ENCODE data around the gene GALM. TPM values are rescaled to one million over a fixed set of nuclear protein-coding genes. Genes with fewer than 3 reads are reported as not detected.
A peak's percentile ranks its signal among the peaks of the same experiment; 100 is the strongest.

GALM gene
- total RNA-seq, 5 donors from 2014 or later (not counting 1 experiment from before 2014, with no cell fraction given): 14.3 to 29.4 (median 17.3) TPM

DNA sequence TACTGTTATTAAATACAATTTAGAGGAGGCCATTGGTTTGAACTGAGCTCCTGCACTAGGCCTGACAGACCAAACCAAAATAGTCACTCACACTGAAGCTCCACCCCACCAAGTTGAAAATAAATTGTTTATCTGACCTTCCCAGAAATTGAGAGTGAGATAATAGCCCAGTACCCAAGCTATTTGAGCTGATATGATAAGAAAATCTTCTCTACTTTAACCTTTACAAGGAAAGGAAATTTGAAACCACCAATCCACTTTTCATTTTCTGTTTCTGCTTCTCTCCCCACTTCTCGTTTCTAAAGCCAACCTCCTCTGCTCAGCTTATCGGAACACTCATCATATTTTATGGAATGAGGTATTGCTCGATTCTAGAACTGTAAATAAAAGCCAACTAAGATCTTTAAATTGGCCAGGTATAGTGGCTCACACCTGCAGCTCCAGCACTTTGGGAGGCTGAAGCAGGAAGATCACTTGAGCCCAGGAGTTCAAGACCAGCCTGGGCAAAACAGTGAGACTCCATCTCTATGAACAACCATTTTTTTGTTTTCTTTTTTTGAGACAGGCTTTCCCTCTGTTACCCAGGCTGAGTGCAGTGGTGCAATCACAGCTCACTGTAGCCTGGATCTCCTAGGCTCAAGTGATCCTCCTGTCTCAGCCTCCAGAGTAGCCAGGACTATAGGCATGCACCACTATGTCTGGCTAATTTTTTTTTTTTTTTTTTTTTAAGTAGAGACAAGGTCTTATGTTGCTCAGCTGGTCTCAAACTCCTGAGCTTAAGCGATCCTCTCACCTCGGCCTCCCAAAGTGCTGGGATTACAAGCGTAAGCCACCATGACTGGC is 13.3 kb upstream of the GALM start:
- no peak overlapping the region for H3K4me3 ChIP-seq (ENCODE audit: control insufficient read depth in 1 of 2, extremely low read depth in 1 of 2, low read length in 1 of 2)

DNA sequence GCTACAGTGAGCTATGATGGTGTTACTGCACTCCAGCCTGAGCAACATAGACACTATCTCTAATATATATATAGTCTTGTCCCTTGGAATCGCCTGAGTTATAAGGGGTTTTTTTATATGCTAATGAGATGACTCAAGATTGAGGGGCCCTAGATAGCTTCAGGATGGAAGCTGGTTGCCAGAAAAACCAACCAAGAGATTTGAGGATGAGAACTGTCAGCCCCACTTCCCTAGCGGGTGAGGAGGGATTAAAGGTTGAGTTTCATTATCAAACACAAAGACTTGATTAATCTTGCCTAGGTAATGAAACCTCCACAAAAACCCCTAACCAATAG is 12.6 kb upstream of the GALM start:
- ATAC-seq (replicated peaks in 1 of 4) (peak in 1 of 4 experiments; percentile 27), DNase-seq (no peak)
- peaks cover 0 to 32% of the 10 kb centered on the region in 2 experiments for H3K4me1 ChIP-seq (ENCODE audit: control insufficient read depth in 1 of 2, extremely low read depth in 1 of 2, insufficient read depth in 2 of 2, low read length in 2 of 2)

More for the DNA sequence above, 13.3 kb upstream of the GALM start:
- Mint-ChIP-seq H3K9me3 (peaks cover 0 to 7% (median 0%) of the 10 kb centered on the region in 3 donors), H3K4me3 (peak overlapping the region in 1 of 3 donors; percentile 14), H3K27ac (peak overlapping the region; percentile 83 to 92), H3K4me1 (peaks cover 33 to 65% (median 36%) of the 10 kb centered on the region in 3 donors), H3K36me3 (no peaks in the 10 kb centered on the region), H3K27me3 (no peaks in the 10 kb centered on the region)
- Histone ChIP-seq H3K27ac (ENCODE audit: low read length) (peak overlapping the region; percentile 78), H3K9me3 (no peaks in the 10 kb centered on the region), H3K4me1 (ENCODE audit: control insufficient read depth in 1 of 2, extremely low read depth in 1 of 2, insufficient read depth in 2 of 2, low read length in 2 of 2) (peaks cover 0 to 39% of the 10 kb centered on the region in 2 experiments), H3K27me3 (replicated peaks in 1 of 2; ENCODE audit: control insufficient read depth in 2 of 2, extremely low read depth in 1 of 2, insufficient read depth in 2 of 2, low read length in 1 of 2) (no peaks in the 10 kb centered on the region), H3K36me3 (ENCODE audit: control insufficient read depth in 2 of 2, extremely low read depth in 1 of 2, insufficient read depth in 1 of 2, low read length in 1 of 2) (no peaks in the 10 kb centered on the region)
- no peak for DNase-seq
- ChIA-PET POLR2A (interaction anchor here (0.6 to 1.0 kb wide), 9 partner anchors 10 to 388 kb away, joined by 3 to 7 read pairs (median 3); no protein-coding TSS in a partner anchor), CTCF (interaction anchor here (0.6 to 1.5 kb wide), 9 partner anchors 10 to 1506 kb away, joined by 3 to 6 read pairs (median 4); no protein-coding TSS in a partner anchor)
- no peak for ATAC-seq (replicated peaks in 1 of 4)
- WGBS (ENCODE audit: insufficient coverage): no CpG with 5 or more reads among the region's 6 CpGs

DNA sequence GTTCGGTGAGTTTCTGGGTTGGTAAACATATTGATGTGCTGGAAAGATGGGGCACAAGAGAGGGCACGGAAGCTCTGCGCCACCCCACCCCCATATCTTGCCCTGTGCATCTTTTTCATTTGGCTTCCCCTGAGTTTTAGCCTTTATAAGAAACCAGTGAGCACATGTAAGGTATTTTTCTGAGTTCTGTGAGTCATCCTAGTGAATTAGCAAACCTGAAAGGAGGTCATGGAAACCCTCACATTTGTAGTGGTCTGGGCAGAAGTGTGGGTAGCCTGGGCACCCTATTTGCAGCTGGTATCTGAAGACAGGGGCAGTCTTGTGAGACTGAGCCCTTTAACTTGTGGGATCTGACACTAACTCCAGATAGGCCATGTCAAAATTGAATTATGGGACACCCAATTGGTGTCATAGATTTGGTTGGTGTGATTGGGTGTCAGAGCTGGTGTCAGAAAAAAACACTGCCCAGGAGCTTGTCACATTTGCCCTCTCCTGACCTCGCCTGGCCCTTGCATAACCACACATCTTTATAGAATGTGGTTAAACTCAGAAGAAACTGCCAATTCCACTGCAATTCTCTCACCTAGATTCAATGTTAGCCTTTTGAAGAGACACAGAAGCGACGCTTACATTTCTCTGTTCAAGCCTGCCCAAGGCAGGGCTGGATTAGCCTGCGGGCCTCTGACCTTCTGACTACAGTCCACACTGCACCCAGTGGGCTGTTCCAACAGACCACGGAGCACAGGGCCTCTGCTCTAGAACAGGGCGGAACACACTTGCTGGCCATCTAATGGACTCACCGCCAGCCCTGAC is 12.0 kb upstream of the GALM start:
- H3K27me3 ChIP-seq (replicated peaks in 1 of 2; ENCODE audit: control insufficient read depth in 2 of 2, extremely low read depth in 1 of 2, insufficient read depth in 2 of 2, low read length in 1 of 2): no peaks in the 10 kb centered on the region
- peak overlapping the region; percentile 78 for H3K27ac ChIP-seq (ENCODE audit: low read length)
- POLR2A ChIA-PET: interaction anchor here (0.5 to 1.3 kb wide), 7 partner anchors 11 to 81 kb away, joined by 3 to 6 read pairs (median 3); partner anchors contain the start of gene GALM (in 1 of the 2)
- ATAC-seq (replicated peaks in 1 of 4) (peak; percentile 76 to 84 (median 80)), DNase-seq (peak in 20 of 35 experiments; percentile 17 to 68 (median 27))
- Mint-ChIP-seq H3K4me3 (peak overlapping the region in 2 of 3 donors; percentile 27 to 56), H3K36me3 (no peaks in the 10 kb centered on the region), H3K4me1 (peaks cover 23 to 55% (median 29%) of the 10 kb centered on the region in 3 donors), H3K27ac (peak overlapping the region; percentile 82 to 92), H3K9me3 (no peaks in the 10 kb centered on the region), H3K27me3 (no peaks in the 10 kb centered on the region)
- H3K9me3 ChIP-seq: no peaks in the 10 kb centered on the region
- CTCF ChIA-PET: interaction anchor here (0.6 to 1.2 kb wide), 4 partner anchors 11 to 73 kb away, joined by 3 to 5 read pairs (median 4); no protein-coding TSS in a partner anchor
- WGBS (ENCODE audit: insufficient coverage): 87% methylated on average over 5 of the region's 10 CpGs
- H3K36me3 ChIP-seq (ENCODE audit: control insufficient read depth in 2 of 2, extremely low read depth in 1 of 2, insufficient read depth in 1 of 2, low read length in 1 of 2): no peaks in the 10 kb centered on the region
- H3K4me3 ChIP-seq (ENCODE audit: control insufficient read depth in 1 of 2, extremely low read depth in 1 of 2, low read length in 1 of 2): no peak overlapping the region
- peaks cover 0 to 29% of the 10 kb centered on the region in 2 experiments for H3K4me1 ChIP-seq (ENCODE audit: control insufficient read depth in 1 of 2, extremely low read depth in 1 of 2, insufficient read depth in 2 of 2, low read length in 2 of 2)

More for the DNA sequence above, 12.6 kb upstream of the GALM start:
- peaks cover 26 to 58% (median 29%) of the 10 kb centered on the region in 3 donors for H3K4me1 Mint-ChIP-seq
- ChIA-PET POLR2A (interaction anchor here (0.5 to 1.3 kb wide), 7 partner anchors 12 to 81 kb away, joined by 3 to 6 read pairs (median 3); partner anchors contain the start of gene GALM (in 1 of the 2)), CTCF (interaction anchor here (0.6 to 1.5 kb wide), 6 partner anchors 11 to 1242 kb away, joined by 3 to 6 read pairs (median 4); no protein-coding TSS in a partner anchor)
- peak overlapping the region; percentile 9 to 56 (median 27) for H3K4me3 Mint-ChIP-seq
- Histone ChIP-seq H3K9me3 (no peaks in the 10 kb centered on the region), H3K27me3 (replicated peaks in 1 of 2; ENCODE audit: control insufficient read depth in 2 of 2, extremely low read depth in 1 of 2, insufficient read depth in 2 of 2, low read length in 1 of 2) (no peaks in the 10 kb centered on the region), H3K27ac (ENCODE audit: low read length) (peak overlapping the region; percentile 78), H3K36me3 (ENCODE audit: control insufficient read depth in 2 of 2, extremely low read depth in 1 of 2, insufficient read depth in 1 of 2, low read length in 1 of 2) (no peaks in the 10 kb centered on the region), H3K4me3 (ENCODE audit: control insufficient read depth in 1 of 2, extremely low read depth in 1 of 2, low read length in 1 of 2) (no peak overlapping the region)
- peak overlapping the region; percentile 82 to 92 for H3K27ac Mint-ChIP-seq
- H3K36me3 Mint-ChIP-seq: no peaks in the 10 kb centered on the region
- no peaks in the 10 kb centered on the region for H3K27me3 Mint-ChIP-seq
- no CpG with 5 or more reads among the region's 2 CpGs for WGBS (ENCODE audit: insufficient coverage)
- no peaks in the 10 kb centered on the region for H3K9me3 Mint-ChIP-seq

DNA sequence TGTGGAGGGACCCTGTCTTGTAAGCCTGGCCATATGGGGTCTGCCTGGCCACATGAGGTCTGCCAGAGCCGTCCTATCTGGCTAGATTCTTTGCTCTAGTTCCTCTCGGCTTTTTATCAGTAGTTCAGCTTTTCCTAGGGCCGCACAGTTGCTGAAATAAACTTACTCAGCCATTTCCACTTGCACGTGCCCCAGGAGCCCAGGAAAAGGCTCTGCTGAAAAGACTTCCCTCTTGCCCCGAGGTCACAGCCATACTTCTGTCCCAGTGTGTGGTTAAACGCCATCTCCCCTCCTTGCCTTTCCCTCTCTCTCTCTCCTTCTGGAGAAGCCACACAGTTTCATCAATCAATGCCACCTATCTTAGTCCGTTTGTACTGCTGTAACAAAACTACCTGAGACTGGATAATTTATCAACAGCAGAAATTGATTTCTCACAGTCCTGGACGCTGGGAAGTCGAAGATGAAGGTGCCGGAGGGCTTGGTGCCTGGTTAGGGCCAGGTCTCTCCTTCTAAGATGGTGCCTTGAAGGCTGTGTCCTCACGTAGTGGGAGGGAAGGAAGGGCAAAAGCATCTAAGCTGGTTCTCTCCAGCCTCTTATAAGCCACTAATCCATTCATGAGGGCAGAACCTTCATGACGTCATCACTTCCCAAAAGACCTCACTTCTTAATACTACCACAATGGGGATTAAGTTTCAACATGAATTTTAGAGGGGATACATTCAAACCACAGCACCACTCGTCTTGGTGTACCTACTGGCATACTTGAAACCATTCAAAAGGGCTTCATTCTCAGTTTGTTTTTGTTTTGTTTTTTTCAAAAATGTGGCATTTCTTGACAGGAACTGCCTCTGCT is 11.2 kb upstream of the GALM start:
- Histone ChIP-seq H3K27ac (ENCODE audit: low read length) (peak overlapping the region; percentile 78), H3K9me3 (no peaks in the 10 kb centered on the region), H3K4me1 (ENCODE audit: control insufficient read depth in 1 of 2, extremely low read depth in 1 of 2, insufficient read depth in 2 of 2, low read length in 2 of 2) (peaks cover 0 to 29% of the 10 kb centered on the region in 2 experiments), H3K27me3 (replicated peaks in 1 of 2; ENCODE audit: control insufficient read depth in 2 of 2, extremely low read depth in 1 of 2, insufficient read depth in 2 of 2, low read length in 1 of 2) (no peaks in the 10 kb centered on the region), H3K4me3 (ENCODE audit: control insufficient read depth in 1 of 2, extremely low read depth in 1 of 2, low read length in 1 of 2) (no peak overlapping the region), H3K36me3 (ENCODE audit: control insufficient read depth in 2 of 2, extremely low read depth in 1 of 2, insufficient read depth in 1 of 2, low read length in 1 of 2) (no peaks in the 10 kb centered on the region)
- ATAC-seq (replicated peaks in 1 of 4) (no peak), DNase-seq (no peak)
- POLR2A ChIA-PET: interaction anchor here (0.5 to 1.3 kb wide), 2 partner anchors 11 to 292 kb away, joined by 3 to 4 read pairs; partner anchors contain the start of gene GALM (in 1 of the 2)
- H3K27ac Mint-ChIP-seq: peak overlapping the region; percentile 82 to 92
- no peaks in the 10 kb centered on the region for H3K27me3 Mint-ChIP-seq
- H3K4me3 Mint-ChIP-seq: no peak overlapping the region
- peaks cover 23 to 57% (median 31%) of the 10 kb centered on the region in 3 donors for H3K4me1 Mint-ChIP-seq
- WGBS (ENCODE audit: insufficient coverage): 64% methylated on average over 9 of the region's 13 CpGs
- no peaks in the 10 kb centered on the region for H3K9me3 Mint-ChIP-seq
- no peaks in the 10 kb centered on the region for H3K36me3 Mint-ChIP-seq
- CTCF ChIA-PET: interaction anchor here in 1 of 2 donors (1.2 kb wide), 1 partner anchor 73 kb away, joined by 3 read pairs; no protein-coding TSS in a partner anchor

DNA sequence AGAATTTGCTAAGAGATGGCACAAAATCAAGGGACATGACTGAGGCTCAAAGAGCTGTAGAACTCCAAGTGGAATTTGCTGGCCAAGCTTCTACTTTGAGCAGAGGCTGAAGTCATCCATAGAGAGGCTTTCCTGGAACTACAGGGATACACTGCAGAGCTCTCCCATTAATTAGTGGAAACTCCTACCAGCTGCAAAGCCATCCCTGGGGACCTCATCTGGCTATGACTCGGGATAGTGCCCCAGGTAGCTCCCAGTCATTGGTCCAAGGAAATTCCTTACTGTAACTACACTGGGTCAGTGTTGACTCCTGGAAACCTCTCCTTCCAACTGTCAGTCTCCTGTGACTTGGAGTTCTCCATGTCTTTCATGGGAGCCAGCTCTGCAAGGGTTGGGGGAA is 10.5 kb upstream of the GALM start:
- ATAC-seq (replicated peaks in 1 of 4) (no peak), DNase-seq (no peak)
- Mint-ChIP-seq H3K27me3 (no peaks in the 10 kb centered on the region), H3K36me3 (no peaks in the 10 kb centered on the region), H3K4me1 (peaks cover 23 to 53% (median 31%) of the 10 kb centered on the region in 3 donors), H3K4me3 (no peak overlapping the region), H3K27ac (peak overlapping the region in 1 of 2 donors; percentile 76), H3K9me3 (no peaks in the 10 kb centered on the region)
- H3K27me3 ChIP-seq (replicated peaks in 1 of 2; ENCODE audit: control insufficient read depth in 2 of 2, extremely low read depth in 1 of 2, insufficient read depth in 2 of 2, low read length in 1 of 2): no peaks in the 10 kb centered on the region
- no peak overlapping the region for H3K27ac ChIP-seq (ENCODE audit: low read length)
- H3K4me1 ChIP-seq (ENCODE audit: control insufficient read depth in 1 of 2, extremely low read depth in 1 of 2, insufficient read depth in 2 of 2, low read length in 2 of 2): peaks cover 0 to 29% of the 10 kb centered on the region in 2 experiments
- 86% methylated on average over 1 of the region's 1 CpG for WGBS (ENCODE audit: insufficient coverage)
- no peaks in the 10 kb centered on the region for H3K9me3 ChIP-seq
- H3K4me3 ChIP-seq (ENCODE audit: control insufficient read depth in 1 of 2, extremely low read depth in 1 of 2, low read length in 1 of 2): no peak overlapping the region
- ChIA-PET CTCF (no interaction called here), POLR2A (interaction anchor here in 1 of 2 donors (0.5 kb wide), 1 partner anchor 293 kb away, joined by 3 read pairs; no protein-coding TSS in a partner anchor)
- no peaks in the 10 kb centered on the region for H3K36me3 ChIP-seq (ENCODE audit: control insufficient read depth in 2 of 2, extremely low read depth in 1 of 2, insufficient read depth in 1 of 2, low read length in 1 of 2)
